ENCODE measurements around the gene MME.

MME gene

DNA sequence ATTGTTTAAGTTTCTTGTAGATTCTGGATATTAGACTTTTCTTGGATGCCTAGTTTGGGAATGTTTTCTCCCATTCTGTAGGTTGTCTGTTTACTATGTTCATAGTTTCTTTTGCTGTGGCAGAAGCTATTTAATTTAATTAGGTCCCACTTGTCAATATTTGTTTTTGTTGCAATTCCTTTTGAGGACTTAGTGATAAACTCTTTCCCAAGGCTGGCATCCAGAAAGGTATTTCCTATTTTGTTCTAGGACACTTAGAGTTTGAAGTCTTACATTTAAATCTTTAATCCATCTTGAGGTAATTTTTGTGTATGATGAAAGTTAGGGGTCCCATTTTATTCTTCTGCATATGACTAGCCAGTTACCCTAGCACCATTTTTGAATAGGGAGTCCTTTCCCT lies 54.9 kb downstream of the MME start:
- DNase-seq (ENCODE audit: extremely low read depth, low read depth): no peak
- TF ChIP-seq, protein P1, sequence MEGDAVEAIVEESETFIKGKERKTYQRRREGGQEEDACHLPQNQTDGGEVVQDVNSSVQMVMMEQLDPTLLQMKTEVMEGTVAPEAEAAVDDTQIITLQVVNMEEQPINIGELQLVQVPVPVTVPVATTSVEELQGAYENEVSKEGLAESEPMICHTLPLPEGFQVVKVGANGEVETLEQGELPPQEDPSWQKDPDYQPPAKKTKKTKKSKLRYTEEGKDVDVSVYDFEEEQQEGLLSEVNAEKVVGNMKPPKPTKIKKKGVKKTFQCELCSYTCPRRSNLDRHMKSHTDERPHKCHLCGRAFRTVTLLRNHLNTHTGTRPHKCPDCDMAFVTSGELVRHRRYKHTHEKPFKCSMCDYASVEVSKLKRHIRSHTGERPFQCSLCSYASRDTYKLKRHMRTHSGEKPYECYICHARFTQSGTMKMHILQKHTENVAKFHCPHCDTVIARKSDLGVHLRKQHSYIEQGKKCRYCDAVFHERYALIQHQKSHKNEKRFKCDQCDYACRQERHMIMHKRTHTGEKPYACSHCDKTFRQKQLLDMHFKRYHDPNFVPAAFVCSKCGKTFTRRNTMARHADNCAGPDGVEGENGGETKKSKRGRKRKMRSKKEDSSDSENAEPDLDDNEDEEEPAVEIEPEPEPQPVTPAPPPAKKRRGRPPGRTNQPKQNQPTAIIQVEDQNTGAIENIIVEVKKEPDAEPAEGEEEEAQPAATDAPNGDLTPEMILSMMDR (IDR thresholded peaks at IDR 0.05; ENCODE audit: low read depth, low read length): no peak

DNA sequence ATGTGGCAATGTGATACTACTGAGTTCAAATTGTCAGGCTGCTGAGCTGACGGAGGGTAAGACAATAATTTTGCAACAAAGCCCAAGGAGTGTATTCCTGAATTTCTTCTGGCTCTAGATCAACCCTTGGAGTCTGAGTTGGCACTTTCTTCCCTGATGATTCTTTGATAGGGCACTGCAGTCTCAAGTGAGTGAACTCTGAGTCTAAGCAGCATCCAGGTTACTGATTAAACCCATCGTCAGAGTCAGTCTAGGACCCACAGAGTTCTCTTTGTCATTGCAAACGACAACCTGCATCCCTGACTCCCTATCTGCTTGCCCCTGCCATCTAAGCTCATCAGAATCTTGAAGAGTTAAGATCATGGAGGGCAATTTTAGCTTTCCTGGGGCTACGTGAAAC lies 58.6 kb downstream of the MME start:
- no peak for DNase-seq (ENCODE audit: extremely low read depth, low read depth)
- TF ChIP-seq, protein P1 (IDR thresholded peaks at IDR 0.05; ENCODE audit: low read depth, low read length): no peak

DNA sequence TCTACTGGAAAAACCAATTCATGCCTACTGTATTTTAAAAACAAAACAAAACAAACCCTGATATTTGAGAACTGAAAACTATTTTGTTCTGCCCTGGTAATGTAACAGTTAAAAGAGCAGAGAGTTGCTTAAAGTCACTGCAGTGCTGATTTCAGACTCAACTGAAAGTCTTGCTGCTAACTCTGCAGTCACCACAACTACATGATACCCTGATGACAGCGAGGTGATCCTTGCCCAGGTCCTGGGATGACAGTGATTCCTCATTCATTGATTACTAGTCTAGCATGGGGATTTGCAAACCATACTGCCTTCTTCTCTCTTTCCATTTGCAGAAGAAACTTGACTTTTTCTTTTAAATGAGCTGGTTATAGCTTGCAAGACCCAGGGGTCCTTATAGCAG lies 67.5 kb downstream of the MME start:
- TF ChIP-seq, protein P1 (IDR thresholded peaks at IDR 0.05; ENCODE audit: low read depth, low read length): no peak
- DNase-seq (ENCODE audit: extremely low read depth, low read depth): no peak

DNA sequence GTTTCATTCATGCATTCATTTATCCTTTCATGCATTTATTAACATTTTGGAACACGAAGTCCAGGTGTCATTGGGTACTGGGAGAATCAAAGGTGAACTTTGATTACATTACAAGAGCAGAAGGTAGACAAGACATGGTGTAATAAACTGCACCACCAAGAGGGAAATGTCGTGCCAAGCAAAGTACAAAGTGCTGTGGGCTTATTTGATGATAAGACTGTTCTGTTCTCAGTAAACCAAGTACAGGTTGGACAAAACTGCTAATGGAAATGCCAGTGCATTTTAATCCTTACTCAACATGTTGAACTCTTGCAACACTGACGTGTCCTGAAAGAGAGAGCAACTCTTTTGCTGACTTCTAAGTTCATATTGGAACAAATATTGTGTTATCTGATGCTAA lies 69.4 kb downstream of the MME start:
- DNase-seq (ENCODE audit: extremely low read depth, low read depth): no peak
- TF ChIP-seq, protein P1 (IDR thresholded peaks at IDR 0.05; ENCODE audit: low read depth, low read length): no peak

DNA sequence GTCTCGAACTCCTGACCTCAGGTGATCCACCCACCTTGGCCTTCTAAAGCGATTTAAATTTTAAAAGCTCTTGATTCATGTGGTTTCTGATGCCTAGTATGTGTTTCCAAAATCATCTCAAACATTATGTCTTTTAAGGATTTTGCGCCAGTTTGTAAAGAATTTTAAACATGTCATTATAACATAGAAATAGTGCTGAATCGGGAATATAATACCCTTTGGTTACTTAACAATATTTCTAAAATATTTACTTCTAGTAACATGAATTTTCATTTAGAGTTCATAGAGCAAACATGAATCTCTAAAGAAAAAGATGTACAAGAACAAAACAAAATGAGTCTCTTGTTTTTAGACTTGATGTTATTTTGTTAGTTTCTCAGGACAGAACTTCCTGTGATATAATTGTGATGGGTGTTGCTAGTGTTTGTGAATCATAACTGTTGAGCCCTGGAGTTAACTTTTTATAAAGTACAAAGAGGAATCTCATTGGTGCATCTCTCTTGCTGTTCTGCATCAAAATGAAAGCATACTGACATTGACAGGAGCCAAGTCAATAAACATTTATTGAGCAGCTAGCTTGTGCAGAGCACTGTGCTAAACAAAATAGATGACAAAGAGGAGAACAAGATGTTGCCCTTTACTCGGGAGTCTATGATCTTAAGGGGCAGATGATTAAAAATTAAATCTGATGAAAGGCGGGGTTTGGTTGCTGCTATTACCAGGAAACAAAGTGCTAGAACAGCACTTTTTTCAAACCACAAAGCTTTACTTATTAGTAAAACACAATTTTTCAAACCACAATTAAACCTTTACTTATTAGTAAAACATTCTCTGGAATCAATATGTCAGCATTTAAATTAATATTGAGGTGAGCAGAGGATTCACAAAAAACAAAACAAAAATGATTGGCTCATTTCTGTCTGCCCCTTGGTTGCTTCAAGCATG lies 73.4 kb downstream of the MME start:
- no peak for DNase-seq (ENCODE audit: extremely low read depth, low read depth)
- TF ChIP-seq, protein P1 (IDR thresholded peaks at IDR 0.05; ENCODE audit: low read depth, low read length): no peak

DNA sequence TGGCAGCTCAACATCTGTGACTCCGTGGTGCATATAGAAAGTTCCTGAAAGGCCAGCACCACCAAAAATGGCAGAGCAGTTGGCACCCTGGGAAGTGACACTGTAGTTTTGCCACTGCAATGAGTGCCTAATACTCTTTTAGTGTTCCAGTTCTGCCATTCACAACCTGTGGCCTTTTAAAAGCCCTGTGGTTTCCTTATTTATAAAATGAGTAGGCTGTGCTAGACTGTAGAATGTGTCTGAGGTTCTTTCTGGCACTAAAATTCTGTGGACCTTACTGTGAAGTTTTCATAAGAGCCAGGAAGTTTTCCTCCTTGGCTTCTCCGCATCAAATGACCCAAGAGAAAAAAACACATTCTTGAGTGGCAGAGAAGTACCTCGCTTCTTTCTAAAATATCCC lies 74.1 kb downstream of the MME start:
- TF ChIP-seq, protein P1 (IDR thresholded peaks at IDR 0.05; ENCODE audit: low read depth, low read length): no peak
- no peak for DNase-seq (ENCODE audit: extremely low read depth, low read depth)

DNA sequence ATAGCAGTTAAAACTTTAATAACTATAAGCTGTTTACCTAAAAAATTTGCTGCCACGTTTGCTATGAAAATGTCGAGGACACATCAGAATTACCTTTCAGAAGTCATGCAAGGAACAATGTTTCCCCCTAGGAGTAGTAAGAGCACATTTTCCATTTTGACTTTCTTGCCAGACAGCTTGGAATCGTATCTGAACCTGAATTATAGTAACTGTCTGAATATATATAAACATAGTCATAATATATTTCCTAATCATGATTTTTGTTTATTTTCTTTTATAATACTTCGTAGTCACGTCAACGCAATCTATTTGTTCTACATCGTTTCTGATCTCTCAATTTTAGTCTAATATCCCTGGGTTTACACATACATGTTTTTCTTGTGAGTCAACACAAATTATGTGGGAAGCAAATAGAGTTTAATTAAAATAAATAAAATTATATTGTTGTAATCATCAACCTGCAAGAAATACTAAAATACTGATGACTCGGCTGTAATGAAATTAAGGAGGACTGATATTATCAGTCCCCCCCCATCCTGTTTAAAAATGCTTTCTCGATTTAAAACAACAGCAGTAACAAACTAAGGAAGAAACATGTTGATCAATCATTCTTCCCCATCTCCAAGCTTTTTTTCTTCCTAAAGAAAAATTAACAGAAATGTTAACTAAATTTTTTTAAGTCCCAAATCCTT lies 78.4 kb downstream of the MME start:
- DNase-seq (ENCODE audit: extremely low read depth, low read depth): no peak
- TF ChIP-seq, protein P1 (IDR thresholded peaks at IDR 0.05; ENCODE audit: low read depth, low read length): no peak

Measured in AG09319 (cell line).